ENCODE results near the gene NCKAP5.

NCKAP5 gene

GRCh38 chr2:132797071-132797470 lies 771.2 kb downstream of the NCKAP5 start:
- DNase-seq (ENCODE audit: low spot score) = no peak

GRCh38 chr2:132795220-132795619 lies 773.0 kb downstream of the NCKAP5 start:
- no peak for DNase-seq (ENCODE audit: low spot score)

GRCh38 chr2:132793532-132793931 lies 774.7 kb downstream of the NCKAP5 start:
- DNase-seq (ENCODE audit: low spot score) = no peak

- no peak for DNase-seq (ENCODE audit: low spot score)
Observed at GRCh38 chr2:132790207-132790785, 778.0 kb downstream of the NCKAP5 start.

DNA sequence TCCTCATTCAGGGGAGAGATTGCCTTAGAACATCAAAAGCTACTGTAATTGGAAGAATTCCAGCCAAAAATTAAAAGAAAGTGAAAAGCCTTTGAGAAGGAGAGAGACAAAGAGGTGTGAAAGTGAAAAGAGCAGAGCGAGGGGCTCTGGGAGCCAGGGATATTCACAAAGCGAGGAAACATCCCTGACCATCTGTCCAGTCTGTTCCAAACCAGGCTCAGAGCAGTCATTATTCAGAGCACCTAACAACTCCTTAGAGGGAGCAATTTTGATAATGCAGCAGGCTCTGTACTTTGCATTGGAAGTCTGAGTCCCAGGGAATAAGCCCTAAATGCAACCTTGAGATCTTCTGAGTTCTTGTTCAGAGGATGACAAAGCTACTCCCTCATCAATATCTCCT lies 779.2 kb downstream of the NCKAP5 start:
- no peak for DNase-seq (ENCODE audit: low spot score)

- DNase-seq (ENCODE audit: low spot score) = no peak
Observed at GRCh38 chr2:132788310-132788838, 779.9 kb downstream of the NCKAP5 start.

DNA sequence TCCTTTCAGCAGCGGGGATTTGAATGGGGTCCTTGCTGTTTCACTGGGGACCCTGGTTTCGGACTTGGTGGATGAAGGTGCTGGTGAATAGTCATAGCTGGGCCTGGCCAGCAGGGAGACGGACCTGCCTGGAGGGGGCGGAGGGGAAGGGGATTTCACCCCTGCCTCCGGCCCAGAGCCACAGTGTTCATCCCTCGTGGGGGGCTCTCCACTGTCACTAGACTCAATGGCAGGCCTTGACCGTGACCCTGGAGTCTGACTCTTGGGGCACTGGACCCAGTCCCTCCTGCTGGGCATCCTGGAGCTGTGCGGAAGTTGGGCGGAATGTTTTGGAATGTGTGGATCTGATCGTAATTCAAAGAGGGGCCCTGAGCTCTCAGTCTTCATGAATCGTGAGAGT lies 784.4 kb downstream of the NCKAP5 start:
- no peak for DNase-seq (ENCODE audit: low spot score)

GRCh38 chr2:132782176-132782783 lies 786.0 kb downstream of the NCKAP5 start:
- DNase-seq (ENCODE audit: low spot score) = no peak

- no peak for DNase-seq (ENCODE audit: low spot score)
Observed at GRCh38 chr2:132780651-132781050, 787.6 kb downstream of the NCKAP5 start.

DNA sequence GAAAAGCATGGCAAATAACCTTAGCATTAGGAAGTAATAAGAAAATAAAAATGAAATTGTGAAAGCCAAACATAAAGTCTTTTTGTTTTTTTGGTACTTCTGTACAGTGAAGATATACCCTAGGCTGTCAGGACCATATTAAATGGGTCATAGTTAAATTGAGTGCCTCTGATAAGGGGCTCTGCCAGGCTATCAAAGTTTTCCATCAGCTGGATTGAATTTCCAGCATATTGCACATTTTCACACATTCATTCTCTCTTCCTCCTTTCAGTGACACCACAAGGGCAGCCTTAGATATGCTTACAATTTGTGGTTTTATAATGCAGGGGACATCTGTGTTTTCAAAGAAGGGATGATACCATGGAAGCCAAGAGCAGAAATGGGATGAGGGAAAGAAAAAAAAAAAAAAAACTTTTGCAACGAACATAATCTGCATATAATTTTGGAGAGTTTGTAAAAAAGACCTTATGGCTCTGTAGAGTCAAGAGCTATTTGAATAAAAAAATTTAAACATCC lies 789.0 kb downstream of the NCKAP5 start:
- no peak for DNase-seq (ENCODE audit: low spot score)

DNA sequence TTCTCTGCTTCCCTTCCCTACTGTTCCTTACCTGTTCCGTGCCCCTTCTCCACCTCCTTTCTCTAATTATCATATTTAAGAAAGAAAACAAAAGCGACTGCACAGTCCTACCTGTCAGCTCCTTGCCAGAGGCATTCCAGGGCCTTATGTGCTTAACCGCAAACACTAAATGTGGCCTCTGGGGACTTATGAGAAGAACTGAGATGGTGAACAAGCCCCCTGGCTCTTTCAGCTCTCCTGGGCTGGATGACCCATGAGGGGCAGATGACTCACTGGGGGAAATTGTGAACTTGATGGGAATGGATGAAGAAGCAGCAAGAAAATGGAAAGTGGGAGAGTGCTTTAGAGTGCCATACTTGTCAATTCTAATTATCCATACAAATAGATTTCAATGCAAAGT lies 792.0 kb downstream of the NCKAP5 start:
- DNase-seq (ENCODE audit: low spot score) = no peak

DNA sequence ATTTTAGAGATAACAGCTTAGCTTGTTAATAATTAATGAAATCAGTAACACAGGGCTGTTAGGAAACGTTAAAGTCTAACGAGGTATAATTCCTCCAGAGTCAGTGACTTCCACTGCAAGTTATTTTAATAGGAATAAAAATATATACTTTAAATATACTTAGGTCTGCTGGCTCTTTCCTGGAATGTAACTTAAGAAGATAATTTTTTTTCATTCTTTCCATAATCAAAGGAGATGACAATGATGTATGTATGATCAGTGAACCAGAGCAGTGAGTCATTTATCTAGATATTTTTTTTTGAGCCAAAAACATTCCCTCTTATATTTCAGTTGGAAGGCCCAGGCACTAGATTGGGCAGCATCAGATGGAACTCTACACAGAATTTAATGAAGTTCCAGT lies 794.1 kb downstream of the NCKAP5 start:
- no peak for DNase-seq (ENCODE audit: low spot score)

DNA sequence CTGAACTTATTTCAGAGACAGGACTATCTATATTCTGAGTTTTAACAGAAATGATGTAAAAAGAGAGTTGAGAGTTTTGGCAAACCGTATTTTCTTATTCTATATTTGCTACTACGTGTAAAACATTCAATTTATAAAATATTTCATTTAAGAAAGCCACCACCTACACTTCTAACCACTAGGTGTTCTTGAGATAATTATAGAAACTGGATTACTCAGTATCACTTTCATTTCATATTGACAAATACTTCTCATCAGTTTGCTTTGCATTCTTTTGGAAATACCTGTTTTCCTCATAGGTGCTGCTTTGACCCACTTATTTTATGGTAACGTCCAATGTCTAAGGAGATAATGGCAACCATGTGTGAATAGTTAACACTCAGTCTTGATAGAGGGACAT lies 794.9 kb downstream of the NCKAP5 start:
- DNase-seq (ENCODE audit: low spot score) = no peak

- DNase-seq (ENCODE audit: low spot score) = no peak
Observed at GRCh38 chr2:132772340-132772739, 795.9 kb downstream of the NCKAP5 start.

DNA sequence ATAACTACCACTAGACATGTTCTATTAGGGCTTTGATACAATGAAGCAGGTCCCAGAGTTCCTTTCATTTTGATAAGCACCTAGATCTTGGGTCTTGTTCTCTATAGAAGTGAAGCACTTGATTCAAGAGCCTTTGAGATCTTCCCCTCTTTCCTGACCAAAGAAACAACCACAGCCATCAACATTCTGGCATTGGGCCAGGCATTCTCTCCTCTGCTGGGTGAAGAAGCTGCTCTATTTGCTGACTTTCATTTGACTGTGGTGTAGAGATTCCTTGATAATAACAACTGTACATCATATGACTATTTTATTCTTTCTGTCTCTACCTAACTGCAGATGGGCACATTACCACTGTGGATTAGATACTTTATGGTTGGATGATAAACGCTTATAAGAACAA lies 801.7 kb downstream of the NCKAP5 start:
- DNase-seq (ENCODE audit: low spot score) = no peak

DNA sequence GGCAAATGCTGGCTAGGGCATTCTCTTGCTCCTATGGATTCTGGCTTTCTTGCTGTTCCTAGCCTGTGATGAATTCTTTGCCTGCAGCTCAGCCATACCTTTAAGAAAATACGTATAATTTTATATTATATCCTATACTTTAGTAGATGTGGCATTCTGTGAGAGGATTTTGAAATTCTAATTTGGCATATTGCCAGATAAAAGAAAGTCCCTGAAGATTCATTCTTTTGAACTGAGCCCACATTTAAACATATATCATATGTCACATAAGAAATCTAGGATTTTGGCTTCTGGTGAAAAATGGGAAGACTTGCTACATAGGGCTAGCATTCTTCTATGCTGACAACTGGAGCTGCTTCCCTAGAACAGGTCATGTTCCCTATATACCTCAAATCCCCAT lies 806.8 kb downstream of the NCKAP5 start:
- DNase-seq (ENCODE audit: low spot score) = no peak

- no peak for DNase-seq (ENCODE audit: low spot score)
Observed at GRCh38 chr2:132760971-132761370, 807.3 kb downstream of the NCKAP5 start.

DNA sequence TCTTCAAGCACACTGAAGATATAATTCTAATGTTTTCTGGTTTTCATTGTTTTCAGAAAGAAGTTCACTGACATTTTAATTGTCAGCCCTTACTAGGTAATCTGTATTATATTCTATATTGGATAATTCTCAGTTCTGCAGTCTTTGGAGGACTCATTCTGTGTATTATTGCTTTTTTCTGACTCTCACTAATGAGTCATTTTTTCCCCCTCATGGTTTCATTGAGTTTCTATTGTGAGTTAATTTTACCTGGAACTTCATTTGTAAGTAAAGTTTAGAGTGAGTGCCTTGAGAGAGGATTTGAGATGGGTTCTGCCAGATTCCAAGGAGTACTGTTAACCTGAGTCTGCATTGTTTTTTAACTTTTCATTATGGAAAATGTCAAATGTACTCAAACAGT lies 807.9 kb downstream of the NCKAP5 start:
- DNase-seq (ENCODE audit: low spot score) = no peak

DNA sequence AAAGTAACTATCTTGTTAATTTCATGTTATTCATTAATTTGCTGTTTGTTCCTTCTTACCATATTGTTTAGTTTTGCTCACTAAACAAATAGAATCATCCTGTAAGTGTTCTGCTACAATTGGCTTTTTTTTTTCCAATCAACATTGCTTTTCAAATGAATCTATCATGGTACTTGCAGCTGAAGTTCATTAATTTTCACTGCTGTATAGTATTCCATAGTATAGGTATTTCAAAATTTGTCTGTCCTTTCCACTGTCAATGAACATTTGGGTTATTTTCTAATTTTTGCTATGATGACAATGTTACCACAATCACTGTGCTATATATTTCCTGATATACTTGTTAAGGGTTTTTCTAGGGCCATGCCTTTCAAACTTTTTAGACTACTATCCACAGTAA lies 809.3 kb downstream of the NCKAP5 start:
- DNase-seq (ENCODE audit: low spot score) = no peak

DNA sequence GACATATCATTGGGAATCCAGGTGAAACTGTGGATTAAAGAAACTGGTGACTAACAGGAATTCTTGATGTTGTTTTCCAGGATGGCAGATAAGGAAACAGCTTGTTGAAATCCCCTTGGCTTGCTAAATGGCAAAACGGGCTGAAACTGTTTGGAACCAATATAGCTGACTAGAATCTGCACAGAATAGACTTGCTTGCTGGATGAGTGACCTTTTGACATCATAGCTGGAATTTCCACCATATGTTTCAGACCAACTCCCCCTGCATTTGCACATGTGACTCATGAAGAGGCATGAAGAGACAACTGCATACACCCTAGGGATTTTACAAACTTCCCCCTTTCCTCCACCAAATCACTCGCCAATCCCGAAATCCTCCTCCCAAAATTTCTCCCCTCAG lies 810.6 kb downstream of the NCKAP5 start:
- DNase-seq (ENCODE audit: low spot score) = no peak

DNA sequence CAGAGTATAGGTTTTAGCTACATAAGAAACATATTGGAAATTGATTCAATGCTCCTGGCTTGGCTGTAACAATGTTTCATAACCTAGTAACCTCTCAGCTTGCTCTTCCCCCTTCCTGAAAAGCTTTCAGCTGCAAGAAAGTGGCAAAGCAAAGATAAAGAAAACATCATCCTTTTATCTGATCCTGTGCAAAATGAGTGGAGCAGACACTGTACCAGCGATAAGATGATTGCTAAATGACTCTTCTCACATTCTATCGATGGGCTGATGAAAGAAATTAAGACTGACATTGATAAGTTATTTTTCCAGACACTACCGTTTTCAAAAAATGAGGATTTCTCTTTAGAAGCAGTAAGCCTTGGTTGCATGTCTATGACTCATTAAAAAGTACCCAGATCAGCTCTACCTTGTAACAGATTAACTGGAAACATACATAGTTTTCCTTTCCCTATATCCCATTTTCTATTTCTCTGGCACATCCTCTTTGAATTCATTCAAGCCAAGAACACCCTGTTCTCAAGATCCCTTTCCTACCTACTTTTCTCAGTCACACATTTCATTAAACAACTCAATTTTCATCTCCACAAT lies 811.2 kb downstream of the NCKAP5 start:
- no peak for DNase-seq (ENCODE audit: low spot score)

- DNase-seq (ENCODE audit: low spot score) = no peak
Observed at GRCh38 chr2:132754867-132755472, 813.3 kb downstream of the NCKAP5 start.

- DNase-seq (ENCODE audit: low spot score) = no peak
Observed at GRCh38 chr2:132754392-132754791, 813.9 kb downstream of the NCKAP5 start.
